Mesenchymal stem cell (in vitro differentiated cells and primary cell): ENCODE measurements around the gene METTL6.

Experiments used
- DNase-seq: peaks from one replicate; pipeline ENCODE4 v3.0.0-alpha.2; 2013
- H2AFZ ChIP-seq: one replicate; pipeline ENCODE4 v1.6.1; 2013; ENCODE audit warnings: low read depth, mild to moderate bottlenecking, control low read depth, inconsistent platforms, low read length, moderate library complexity
- H2AK5ac ChIP-seq: 2 replicates; pipeline ENCODE4 v1.6.1; 2013; ENCODE audit warnings: low read length, moderate library complexity, mild to moderate bottlenecking, inconsistent platforms; ENCODE audit not compliant: severe bottlenecking
- H2BK120ac ChIP-seq: one replicate; pipeline ENCODE4 v1.6.1; 2013; ENCODE audit warnings: low read depth, mild to moderate bottlenecking, inconsistent platforms, low read length, moderate library complexity
- H2BK12ac ChIP-seq, 2 experiments: one replicate each; pipeline ENCODE4 v1.6.1; 2013; ENCODE audit warnings: inconsistent platforms in 2 of 2, low read length in 2 of 2, mild to moderate bottlenecking in 2 of 2, moderate library complexity in 2 of 2, control low read depth in 1 of 2
- H2BK15ac ChIP-seq: one replicate; pipeline ENCODE4 v1.6.1; 2013; ENCODE audit warnings: mild to moderate bottlenecking, low read depth, inconsistent platforms; ENCODE audit not compliant: poor library complexity, severe bottlenecking
- H2BK5ac ChIP-seq: 2 replicates; pipeline ENCODE4 v1.6.1; 2013; ENCODE audit warnings: low read depth, mild to moderate bottlenecking, low read length, control low read depth, inconsistent platforms; ENCODE audit not compliant: poor library complexity, severe bottlenecking
- H3K14ac ChIP-seq, 2 experiments: one replicate each; pipeline ENCODE4 v1.6.1; 2013; ENCODE audit warnings: inconsistent platforms in 2 of 2, low read length in 2 of 2, control low read depth in 1 of 2, mild to moderate bottlenecking in 1 of 2, moderate library complexity in 1 of 2
- H3K18ac ChIP-seq, 2 experiments: one replicate each; pipeline ENCODE4 v1.6.1; 2013; ENCODE audit warnings: inconsistent platforms in 2 of 2, low read length in 2 of 2, control low read depth in 1 of 2, low read depth in 1 of 2, mild to moderate bottlenecking in 1 of 2
- H3K23ac ChIP-seq, 2 experiments: one replicate each; pipeline ENCODE4 v1.6.1; 2013; ENCODE audit warnings: inconsistent platforms in 2 of 2, low read length in 2 of 2, mild to moderate bottlenecking in 2 of 2, moderate library complexity in 2 of 2, control low read depth in 1 of 2
- H3K27ac ChIP-seq: 2 replicates; pipeline ENCODE4 v1.5.1; 2013; ENCODE audit warnings: mild to moderate bottlenecking, moderate library complexity, low read length, control low read depth, inconsistent platforms; ENCODE audit not compliant: poor library complexity, severe bottlenecking
- H3K27me3 ChIP-seq, 2 experiments: 2 replicates each; pipeline versions ENCODE4 v1.6.1 to v1.7.0; 2013; ENCODE audit warnings: low read length in 2 of 2, mild to moderate bottlenecking in 2 of 2, moderate library complexity in 2 of 2, control low read depth in 1 of 2, inconsistent platforms in 1 of 2; ENCODE audit not compliant: control insufficient read depth in 1 of 2, insufficient read depth in 1 of 2
- H3K36me3 ChIP-seq, 2 experiments: 2 replicates each; pipeline versions ENCODE4 v1.6.1 to v1.7.0; 2013; ENCODE audit warnings: low read length in 2 of 2, control low read depth in 1 of 2, inconsistent platforms in 1 of 2, low read depth in 1 of 2, mild to moderate bottlenecking in 1 of 2; ENCODE audit not compliant: insufficient read depth in 2 of 2, control insufficient read depth in 1 of 2
- H3K4ac ChIP-seq, 2 experiments: one replicate each; pipeline ENCODE4 v1.6.1; 2013; ENCODE audit warnings: inconsistent platforms in 2 of 2, low read length in 2 of 2, mild to moderate bottlenecking in 2 of 2, moderate library complexity in 2 of 2, control low read depth in 1 of 2, low read depth in 1 of 2
- H3K4me1 ChIP-seq: 2 replicates; pipeline ENCODE4 v1.6.1; 2013; ENCODE audit warnings: low read depth, low read length, control low read depth; ENCODE audit not compliant: control insufficient read depth, insufficient read depth
- H3K4me2 ChIP-seq: 2 replicates; pipeline ENCODE4 v1.6.1; 2013; ENCODE audit warnings: low read length, mild to moderate bottlenecking, inconsistent platforms; ENCODE audit not compliant: poor library complexity, severe bottlenecking
- H3K4me3 ChIP-seq, 2 experiments: 2 replicates each; pipeline versions ENCODE4 v1.5.1 to v1.7.0; 2013; ENCODE audit warnings: low read length in 2 of 2, mild to moderate bottlenecking in 2 of 2, control low read depth in 1 of 2, low read depth in 1 of 2; ENCODE audit not compliant: insufficient read depth in 1 of 2
- H3K79me1 ChIP-seq: replicated peaks from 2 replicates; pipeline ENCODE4 v1.6.1; 2013; ENCODE audit warnings: mild to moderate bottlenecking, control low read depth, low read length, inconsistent platforms; ENCODE audit not compliant: poor library complexity, severe bottlenecking
- H3K9ac ChIP-seq: 2 replicates; pipeline ENCODE4 v1.7.0; 2013; ENCODE audit warnings: mild to moderate bottlenecking, low read length, moderate library complexity
- H3K9me3 ChIP-seq: 2 replicates; pipeline ENCODE4 v1.7.0; 2013; ENCODE audit warnings: mild to moderate bottlenecking, low read length; ENCODE audit not compliant: control insufficient read depth
- H4K8ac ChIP-seq: one replicate; pipeline ENCODE4 v1.6.1; 2013; ENCODE audit warnings: inconsistent platforms, mild to moderate bottlenecking, low read length, moderate library complexity
- H4K91ac ChIP-seq: one replicate; pipeline ENCODE4 v1.6.1; 2013; ENCODE audit warnings: mild to moderate bottlenecking, low read length, inconsistent platforms
- WGBS: methylation state at CpG from one replicate; pipeline ENCODE4 v1.1.7; 2013; ENCODE audit warnings: mixed read lengths; 5-methylcytosine and 5-hydroxymethylcytosine counted together

Gene METTL6

GRCh38 chr3:15428539-15428938, 1.2 kb upstream of the METTL6 start:
- Histone ChIP-seq H2BK15ac (no peak overlapping the region), H2BK5ac (no peak overlapping the region), H4K91ac (no peak overlapping the region), H3K18ac (no peak overlapping the region), H3K36me3 (peaks cover 15 to 51% of the 10 kb centered on the region in 2 experiments), H2AK5ac (no peak overlapping the region), H3K9ac (peak overlapping the region; percentile 99), H2AFZ (no peak overlapping the region), H3K4me1 (peaks cover 7% of the 10 kb centered on the region), H3K4me2 (peak overlapping the region; percentile 66), H4K8ac (no peak overlapping the region), H3K9me3 (no peaks in the 10 kb centered on the region), H2BK120ac (no peak overlapping the region), H3K4me3 (peak overlapping the region in 1 of 2 experiments; percentile 100), H3K4ac (no peak overlapping the region), H3K23ac (no peak overlapping the region), H3K27ac (no peak overlapping the region), H3K27me3 (no peaks in the 10 kb centered on the region), H3K79me1 (peaks cover 38% of the 10 kb centered on the region), H3K14ac (no peak overlapping the region), H2BK12ac (no peak overlapping the region)
- peak; percentile 65 for DNase-seq
- 36% methylated on average over 9 of the region's 9 CpGs for WGBS

GRCh38 chr3:15427981-15428380, 637 bp upstream of the METTL6 start:
- Histone ChIP-seq H2BK12ac (no peak overlapping the region), H3K23ac (peak overlapping the region in 1 of 2 experiments; percentile 86), H3K79me1 (peaks cover 37% of the 10 kb centered on the region), H2AFZ (peak overlapping the region; percentile 99), H4K8ac (peak overlapping the region; percentile 94), H3K27me3 (no peaks in the 10 kb centered on the region), H3K4ac (peak overlapping the region in 1 of 2 experiments; percentile 81), H3K14ac (peak overlapping the region in 1 of 2 experiments; percentile 89), H2BK15ac (no peak overlapping the region), H3K4me3 (peak overlapping the region; percentile 98 to 100), H3K9me3 (no peaks in the 10 kb centered on the region), H3K36me3 (peaks cover 18 to 49% of the 10 kb centered on the region in 2 experiments), H3K4me1 (peaks cover 7% of the 10 kb centered on the region), H3K27ac (no peak overlapping the region), H3K18ac (peak overlapping the region in 1 of 2 experiments; percentile 82), H2AK5ac (no peak overlapping the region), H4K91ac (no peak overlapping the region), H3K4me2 (peak overlapping the region; percentile 66), H2BK5ac (no peak overlapping the region), H2BK120ac (no peak overlapping the region), H3K9ac (peak overlapping the region; percentile 99)
- DNase-seq = peak; percentile 25
- WGBS = 2% methylated on average over 11 of the region's 11 CpGs

GRCh38 chr3:15426579-15427118, 695 bp downstream of the METTL6 start:
- Histone ChIP-seq H3K36me3 (peaks cover 24 to 47% of the 10 kb centered on the region in 2 experiments), H3K9ac (peak overlapping the region; percentile 99), H3K27me3 (no peaks in the 10 kb centered on the region), H3K4me1 (peaks cover 7% of the 10 kb centered on the region), H3K79me1 (peaks cover 39% of the 10 kb centered on the region), H2BK12ac (no peak overlapping the region), H3K4me2 (peak overlapping the region; percentile 85), H4K91ac (no peak overlapping the region), H3K4me3 (peak overlapping the region; percentile 98 to 100), H2BK15ac (no peak overlapping the region), H2AFZ (peak overlapping the region; percentile 94), H3K23ac (peak overlapping the region in 1 of 2 experiments; percentile 9), H3K9me3 (no peaks in the 10 kb centered on the region), H2BK5ac (no peak overlapping the region), H3K14ac (peak overlapping the region in 1 of 2 experiments; percentile 29), H3K18ac (peak overlapping the region; percentile 4 to 96), H3K27ac (no peak overlapping the region), H2BK120ac (no peak overlapping the region), H4K8ac (peak overlapping the region; percentile 95), H2AK5ac (no peak overlapping the region), H3K4ac (peak overlapping the region in 1 of 2 experiments; percentile 91)
- DNase-seq = no peak
- 59% methylated on average over 16 of the region's 16 CpGs for WGBS

GRCh38 chr3:15420871-15421270, 6.5 kb downstream of the METTL6 start:
- peak; percentile 70 for DNase-seq
- no peak overlapping the region for H2AK5ac ChIP-seq
- no peak overlapping the region for H3K4ac ChIP-seq

More at GRCh38 chr3:15420871-15421270, 6.5 kb downstream of the METTL6 start:
- no peak overlapping the region for H3K18ac ChIP-seq
- no peak overlapping the region for H3K14ac ChIP-seq
- no peak overlapping the region for H2BK120ac ChIP-seq
- no peak overlapping the region for H2AFZ ChIP-seq
- WGBS = 0% methylated on average over 3 of the region's 4 CpGs
- H4K91ac ChIP-seq = no peak overlapping the region
- H3K23ac ChIP-seq = no peak overlapping the region
- no peak overlapping the region for H3K4me3 ChIP-seq
- H3K36me3 ChIP-seq = peaks cover 25 to 60% of the 10 kb centered on the region in 2 experiments
- no peak overlapping the region for H3K9ac ChIP-seq
- H4K8ac ChIP-seq = no peak overlapping the region
- peaks cover 22% of the 10 kb centered on the region for H3K79me1 ChIP-seq
- H3K4me2 ChIP-seq = no peak overlapping the region
- H3K27me3 ChIP-seq = no peaks in the 10 kb centered on the region
- H3K27ac ChIP-seq = no peak overlapping the region
- no peak overlapping the region for H2BK12ac ChIP-seq
- H2BK15ac ChIP-seq = no peak overlapping the region
- H3K4me1 ChIP-seq = peaks cover 1% of the 10 kb centered on the region
- no peak overlapping the region for H2BK5ac ChIP-seq
- H3K9me3 ChIP-seq = no peaks in the 10 kb centered on the region
